Omental fat pad (tissue), 4 donors: ENCODE results near the gene PDGFC. TPM values are rescaled to one million over a fixed set of nuclear protein-coding genes. Genes with fewer than 3 reads are reported as not detected.

Experiments used
- ATAC-seq: fragments of 150-250 bp; one replicate; pipeline ENCODE4 v1.9.1; 2016; ENCODE audit warnings: mild to moderate bottlenecking, moderate library complexity; ENCODE audit not compliant: low FRiP score
- DNase-seq: peaks from one replicate; pipeline ENCODE4 v3.0.0-alpha.2; 2019; ENCODE audit warnings: low spot score
- total RNA-seq, 4 donors: library from RNA; depleted of rRNA; stranded (reverse); fragments of >200 nt; gene quantifications; one replicate each; pipeline ENCODE4 v1.1.0, GENCODE V29; 2016
- TF ChIP-seq, protein P1 (sequence below), 3 donors: fragments of 450-650 bp; IDR thresholded peaks; one replicate each; pipeline ENCODE4 v1.5.1; 2016 to 2017; ENCODE audit warnings: antibody characterized with exemption in 3 of 3, mild to moderate bottlenecking in 3 of 3, moderate library complexity in 2 of 3

Gene PDGFC
- total RNA-seq, 4 donors from 2014 or later = 22.5 to 38.2 (median 33.1) TPM

DNA sequence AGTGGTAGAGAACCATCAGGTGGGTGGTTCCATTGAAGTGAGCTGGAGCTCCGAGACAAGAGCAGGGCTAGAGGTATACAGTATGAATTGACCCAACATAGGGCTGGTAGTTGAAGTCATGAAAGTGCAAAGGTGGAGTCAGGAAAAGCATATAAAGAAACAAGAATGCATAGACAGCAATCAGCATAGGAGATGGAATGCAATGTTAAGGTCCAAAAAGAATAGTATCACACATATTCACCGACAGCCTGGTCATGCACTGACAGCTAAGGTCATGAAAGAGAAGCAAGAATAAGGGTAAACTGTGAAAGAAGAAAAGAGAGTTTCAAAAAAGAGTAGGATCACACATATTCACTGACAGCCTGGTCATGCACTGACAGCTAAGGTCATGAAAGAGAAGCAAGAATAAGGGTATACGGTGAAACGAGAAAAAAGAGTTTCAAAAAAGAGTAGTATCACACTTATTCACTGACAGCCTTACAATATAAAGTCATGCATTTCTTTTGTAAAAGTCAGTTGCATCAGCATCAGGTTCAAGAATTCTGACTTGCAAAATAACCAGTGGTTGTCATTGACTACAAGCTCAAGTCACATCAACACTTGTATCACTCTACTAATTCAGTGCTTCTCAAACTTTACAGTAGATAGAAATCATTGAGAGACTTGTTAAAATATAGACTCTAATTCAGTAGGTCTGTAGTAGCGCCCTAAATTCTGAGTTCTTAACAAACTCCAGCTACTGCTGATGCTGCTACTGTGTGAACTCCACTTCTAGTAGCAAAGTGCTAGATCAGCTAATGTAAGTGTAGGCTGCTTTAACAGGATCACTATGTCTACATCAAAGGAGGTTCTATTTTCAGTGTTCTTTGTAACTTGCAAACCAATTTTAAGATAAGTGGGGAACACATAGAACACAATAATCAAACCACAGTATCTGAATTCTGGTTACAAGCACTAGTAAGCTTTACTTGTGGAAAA lies 221.9 kb downstream of the PDGFC start:
- DNase-seq = no peak
- TF ChIP-seq, protein P1, sequence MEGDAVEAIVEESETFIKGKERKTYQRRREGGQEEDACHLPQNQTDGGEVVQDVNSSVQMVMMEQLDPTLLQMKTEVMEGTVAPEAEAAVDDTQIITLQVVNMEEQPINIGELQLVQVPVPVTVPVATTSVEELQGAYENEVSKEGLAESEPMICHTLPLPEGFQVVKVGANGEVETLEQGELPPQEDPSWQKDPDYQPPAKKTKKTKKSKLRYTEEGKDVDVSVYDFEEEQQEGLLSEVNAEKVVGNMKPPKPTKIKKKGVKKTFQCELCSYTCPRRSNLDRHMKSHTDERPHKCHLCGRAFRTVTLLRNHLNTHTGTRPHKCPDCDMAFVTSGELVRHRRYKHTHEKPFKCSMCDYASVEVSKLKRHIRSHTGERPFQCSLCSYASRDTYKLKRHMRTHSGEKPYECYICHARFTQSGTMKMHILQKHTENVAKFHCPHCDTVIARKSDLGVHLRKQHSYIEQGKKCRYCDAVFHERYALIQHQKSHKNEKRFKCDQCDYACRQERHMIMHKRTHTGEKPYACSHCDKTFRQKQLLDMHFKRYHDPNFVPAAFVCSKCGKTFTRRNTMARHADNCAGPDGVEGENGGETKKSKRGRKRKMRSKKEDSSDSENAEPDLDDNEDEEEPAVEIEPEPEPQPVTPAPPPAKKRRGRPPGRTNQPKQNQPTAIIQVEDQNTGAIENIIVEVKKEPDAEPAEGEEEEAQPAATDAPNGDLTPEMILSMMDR (IDR thresholded peaks at IDR 0.05) = no peak
- ATAC-seq = no peak

DNA sequence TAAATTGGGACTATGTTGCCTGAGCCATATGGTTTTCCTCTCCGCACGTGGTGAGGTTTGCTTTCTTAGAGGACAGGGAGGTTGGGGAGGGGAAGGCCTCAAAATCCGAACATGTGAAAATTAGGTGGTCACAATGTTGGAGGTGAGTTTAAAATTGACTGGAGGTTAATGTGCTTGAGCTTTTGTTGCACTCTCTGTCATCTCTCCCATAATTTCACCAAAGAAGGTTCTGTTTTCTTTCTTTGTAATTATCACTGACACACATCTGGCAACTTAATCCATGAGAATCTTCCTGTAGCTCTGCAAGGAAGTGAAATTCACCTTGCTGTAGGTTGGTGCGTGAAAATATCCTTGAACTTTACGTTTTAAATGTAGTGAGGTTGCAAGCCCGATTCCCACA lies 225.5 kb downstream of the PDGFC start:
- DNase-seq (no peak), ATAC-seq (no peak)
- TF ChIP-seq, protein P1 (IDR thresholded peaks at IDR 0.05) = no peak

DNA sequence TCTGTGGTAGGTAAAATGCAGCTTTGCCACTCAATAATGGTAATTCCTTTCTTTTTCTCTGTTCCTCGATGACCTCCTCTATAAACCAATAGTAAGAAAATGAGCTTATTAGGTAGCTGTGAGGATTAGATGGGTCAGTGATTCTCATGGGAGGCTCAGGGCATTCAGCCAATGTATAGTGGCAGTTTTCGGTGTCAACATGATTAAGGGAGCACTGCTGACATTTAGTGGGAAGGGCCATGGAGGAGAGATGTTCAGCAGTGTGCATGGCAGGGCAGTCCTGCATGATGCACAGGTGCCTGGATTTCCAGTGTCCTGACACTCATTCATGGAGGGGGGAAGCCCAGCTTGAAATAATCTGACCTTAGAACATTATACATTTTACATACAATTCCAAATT lies 232.8 kb downstream of the PDGFC start:
- ATAC-seq (no peak), DNase-seq (no peak)
- TF ChIP-seq, protein P1 (IDR thresholded peaks at IDR 0.05) = no peak

DNA sequence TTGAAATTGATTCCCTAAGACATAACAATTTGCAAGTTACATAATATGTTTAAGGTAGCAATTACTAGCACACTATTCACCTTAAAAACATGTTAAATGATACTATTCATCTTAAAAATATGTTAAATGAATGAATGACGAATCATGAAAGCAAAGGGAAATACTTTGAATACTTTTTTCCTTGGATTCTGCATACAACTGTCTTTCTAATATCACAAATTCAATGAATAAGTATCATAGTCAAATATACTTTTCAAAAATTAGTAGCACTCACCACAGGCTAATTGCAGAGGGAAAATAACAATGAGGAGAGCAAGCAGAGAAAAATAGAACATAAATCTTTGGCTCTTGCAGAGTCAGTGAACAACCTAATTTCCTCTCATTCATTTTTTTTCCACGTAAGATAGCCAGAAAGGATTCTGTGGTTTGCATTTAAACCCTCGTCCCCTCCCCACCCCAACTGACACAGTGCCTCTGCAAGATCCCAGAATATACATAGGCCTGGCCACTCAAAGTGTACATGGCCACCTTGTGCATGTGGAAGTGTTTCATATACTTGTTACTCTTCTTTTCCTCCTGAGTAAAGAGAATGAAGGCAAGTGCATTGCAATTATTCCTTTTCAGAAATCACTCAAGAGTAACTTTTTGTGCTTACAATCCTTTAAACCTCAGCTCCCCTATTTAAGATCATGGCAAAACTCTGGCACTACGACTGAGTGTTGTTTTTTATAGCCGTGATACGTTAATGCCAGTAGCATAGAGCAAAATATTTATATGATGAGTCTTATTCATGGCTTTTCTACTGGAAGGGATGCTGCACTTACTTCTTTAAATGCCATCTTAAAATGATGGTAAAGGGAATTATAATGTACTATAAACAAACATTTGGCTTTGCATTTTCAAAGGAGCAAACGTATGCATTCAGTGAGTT lies 236.4 kb downstream of the PDGFC start:
- ATAC-seq (no peak), DNase-seq (no peak)
- TF ChIP-seq, protein P1 (IDR thresholded peaks at IDR 0.05) = no peak

DNA sequence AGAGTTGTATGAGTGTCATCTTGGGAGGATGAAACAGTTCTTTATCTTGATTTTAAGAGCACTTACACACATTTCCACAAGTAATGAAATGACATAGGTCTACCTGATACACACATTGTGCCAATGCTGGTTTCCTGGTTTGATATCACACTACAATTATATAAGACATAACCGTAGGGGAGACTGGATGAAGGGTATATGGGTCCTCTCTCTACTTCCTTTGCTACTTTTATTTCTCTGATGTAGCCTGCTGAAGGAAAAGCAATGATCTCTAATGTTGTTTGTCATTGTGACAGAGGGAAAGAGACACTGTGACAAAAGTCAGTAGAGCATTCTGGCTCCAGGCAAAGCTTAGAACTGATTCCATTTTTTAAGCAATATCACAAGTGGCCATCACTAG lies 238.0 kb downstream of the PDGFC start:
- ATAC-seq (no peak), DNase-seq (no peak)
- TF ChIP-seq, protein P1 (IDR thresholded peaks at IDR 0.05) = no peak

DNA sequence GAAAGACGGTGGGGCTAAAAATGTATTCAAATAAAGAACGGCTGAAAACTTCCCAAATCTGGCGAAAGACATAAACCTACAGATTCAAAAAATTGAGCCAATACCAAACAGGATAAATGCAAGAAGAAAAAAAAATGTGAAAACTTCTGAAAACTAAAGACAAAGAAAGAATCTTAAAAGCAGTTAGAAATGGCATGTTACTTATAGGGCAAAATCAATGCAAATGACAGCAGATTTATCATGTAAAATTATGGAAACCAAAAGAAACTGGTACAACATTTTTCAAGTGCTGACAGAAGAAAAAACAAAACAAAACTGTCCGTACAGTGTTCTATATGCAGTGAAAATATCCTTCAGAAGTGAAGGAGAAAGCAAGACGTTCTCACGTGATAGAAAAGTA lies 239.0 kb downstream of the PDGFC start:
- no peak for ATAC-seq
- TF ChIP-seq, protein P1 (IDR thresholded peaks at IDR 0.05) = no peak
- DNase-seq = no peak
